GM23248 (cell line): ENCODE results near the gene TMEM248.
"Not testable (repeated sequence)": the region's sequence is repeated elsewhere in the genome, so short reads cannot be mapped to it uniquely, and the experiment has no call there.

Experiments used
- EZH2 ChIP-seq: fragments of 200-600 bp; sonication (generic); IDR thresholded peaks from 2 replicates; pipeline ENCODE4 v1.6.1; 2018; ENCODE audit warnings: antibody characterized with exemption, mild to moderate bottlenecking; ENCODE audit not compliant: insufficient read depth, poor library complexity, severe bottlenecking
- EZH2phosphoT487 ChIP-seq: fragments of 200-600 bp; sonication (generic); IDR thresholded peaks from 2 replicates; pipeline ENCODE4 v1.6.1; 2018; ENCODE audit warnings: antibody characterized with exemption, moderate library complexity, mild to moderate bottlenecking, low read depth; ENCODE audit not compliant: insufficient read depth

DNA sequence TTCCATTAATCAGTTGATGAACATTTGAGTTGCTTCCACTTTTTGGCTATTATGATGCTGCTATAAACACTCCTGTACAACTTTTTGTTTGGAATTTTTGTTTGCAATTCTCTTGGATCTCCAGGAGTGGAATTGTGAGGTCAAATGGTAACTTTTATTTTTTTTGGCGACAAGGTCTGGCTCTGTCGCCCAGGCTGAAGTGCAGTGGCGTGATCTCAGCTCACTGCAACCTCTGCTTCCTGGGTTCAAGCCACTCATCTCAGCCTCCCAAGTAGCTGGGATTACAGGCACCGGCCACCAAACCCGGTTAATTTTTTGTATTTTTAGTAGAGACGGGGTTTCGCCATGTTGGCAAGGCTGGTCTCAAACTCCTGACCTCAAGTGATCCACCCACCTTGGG is 3.1 kb upstream of the TMEM248 start:
- TF ChIP-seq EZH2, EZH2phosphoT487: not testable (repeated sequence)
